HG03457 (cell line): ENCODE data around the gene TAGLN.
"Not testable (repeated sequence)": the region's sequence is repeated elsewhere in the genome, so short reads cannot be mapped to it uniquely, and the experiment has no call there.

Experiments
- ATAC-seq: cut with Tn5 transposase; IDR thresholded peaks from one replicate; pipeline ENCODE4 v1.9.1; 2021; ENCODE audit warnings: moderate number of reproducible peaks; ENCODE audit not compliant: unreplicated experiment

The TAGLN gene

GRCh38 chr11:117195258-117195657, 3.9 kb upstream of the TAGLN start:
- no peak for ATAC-seq

GRCh38 chr11:117195761-117196160, 3.4 kb upstream of the TAGLN start:
- no peak for ATAC-seq

GRCh38 chr11:117197006-117197405, 2.2 kb upstream of the TAGLN start:
- ATAC-seq: no peak

- no peak for ATAC-seq
Measured at GRCh38 chr11:117197516-117198456, 1.4 kb upstream of the TAGLN start.

- no peak for ATAC-seq
Measured at GRCh38 chr11:117198613-117199012, 557 bp upstream of the TAGLN start.

GRCh38 chr11:117199916-117200812, 994 bp downstream of the TAGLN start:
- no peak for ATAC-seq

GRCh38 chr11:117200813-117201657, 1.9 kb downstream of the TAGLN start:
- no peak for ATAC-seq

GRCh38 chr11:117201658-117202305, 2.6 kb downstream of the TAGLN start:
- no peak for ATAC-seq

- no peak for ATAC-seq
Measured at GRCh38 chr11:117202386-117203068, 3.4 kb downstream of the TAGLN start.

- ATAC-seq: no peak
Measured at GRCh38 chr11:117203069-117203407, 3.9 kb downstream of the TAGLN start.

- no peak for ATAC-seq
Measured at GRCh38 chr11:117204283-117205080, 5.3 kb downstream of the TAGLN start.

GRCh38 chr11:117205211-117205818, 6.1 kb downstream of the TAGLN start:
- no peak for ATAC-seq

GRCh38 chr11:117206111-117206510, 6.9 kb downstream of the TAGLN start:
- not testable (repeated sequence) for ATAC-seq

- ATAC-seq: not testable (repeated sequence)
Measured at GRCh38 chr11:117206859-117207258, 7.7 kb downstream of the TAGLN start.

GRCh38 chr11:117207481-117207880, 8.3 kb downstream of the TAGLN start:
- not testable (repeated sequence) for ATAC-seq

GRCh38 chr11:117208710-117209109, 9.5 kb downstream of the TAGLN start:
- not testable (repeated sequence) for ATAC-seq

GRCh38 chr11:117209351-117210125, 10.4 kb downstream of the TAGLN start:
- ATAC-seq: not testable (repeated sequence)

- ATAC-seq: no peak
Measured at GRCh38 chr11:117210620-117211019, 11.4 kb downstream of the TAGLN start.
